ENCODE data around the gene PXMP2.
"Not testable (repeated sequence)": the region's sequence is repeated elsewhere in the genome, so short reads cannot be mapped to it uniquely, and the experiment has no call there.

The PXMP2 gene

DNA sequence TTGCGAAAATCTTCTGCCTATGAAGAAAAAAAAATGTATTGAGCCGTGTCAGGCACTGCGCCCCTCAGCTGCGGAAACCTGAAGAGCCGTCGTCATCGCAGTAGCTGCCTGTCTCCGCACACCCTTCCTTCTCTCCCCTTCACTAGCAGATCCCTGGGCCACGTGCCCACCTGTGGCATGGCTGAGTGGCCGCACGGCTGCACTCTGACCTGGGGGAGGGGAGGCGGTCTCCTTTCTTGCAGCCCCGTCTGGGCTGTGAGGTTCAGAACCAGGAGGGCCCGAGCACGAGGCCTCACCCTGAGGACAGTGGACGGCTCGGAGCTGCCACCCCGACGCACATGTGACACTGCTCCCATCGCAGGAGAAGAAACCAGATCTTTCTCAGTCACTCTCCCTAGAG, 48.1 kb downstream of the PXMP2 start:
- Mint-ChIP-seq H3K9me3 (no peaks in the 10 kb centered on the region), H3K4me3 (no peak overlapping the region), H3K27ac (no peak overlapping the region), H3K36me3 (ENCODE audit: low read depth) (peaks cover 66% of the 10 kb centered on the region), H3K4me1 (ENCODE audit: low read depth) (no peaks in the 10 kb centered on the region), H3K27me3 (ENCODE audit: low read depth) (no peaks in the 10 kb centered on the region)

DNA sequence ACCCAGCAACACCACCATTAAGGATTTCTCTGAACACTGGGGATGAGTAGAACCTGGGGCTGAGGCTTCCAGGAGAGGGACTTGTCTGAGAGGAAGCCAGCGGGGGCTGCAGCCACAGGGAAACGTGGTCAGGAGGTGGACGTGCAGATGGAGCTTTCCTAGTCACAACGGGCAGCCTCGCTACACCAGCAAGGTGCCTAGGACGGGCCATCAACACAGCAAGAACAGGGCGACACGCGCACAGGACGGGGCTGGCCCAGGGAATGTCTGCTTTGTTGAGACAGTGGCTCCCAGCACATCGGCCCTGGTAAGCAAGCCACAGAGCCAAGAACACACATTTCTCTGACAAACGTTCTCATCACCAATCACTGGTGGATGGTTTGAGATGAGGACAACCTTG, 49.0 kb downstream of the PXMP2 start:
- Mint-ChIP-seq H3K4me1 (ENCODE audit: low read depth) (no peaks in the 10 kb centered on the region), H3K27me3 (ENCODE audit: low read depth) (no peaks in the 10 kb centered on the region), H3K9me3 (no peaks in the 10 kb centered on the region), H3K27ac (no peak overlapping the region), H3K36me3 (ENCODE audit: low read depth) (peaks cover 64% of the 10 kb centered on the region), H3K4me3 (no peak overlapping the region)

DNA sequence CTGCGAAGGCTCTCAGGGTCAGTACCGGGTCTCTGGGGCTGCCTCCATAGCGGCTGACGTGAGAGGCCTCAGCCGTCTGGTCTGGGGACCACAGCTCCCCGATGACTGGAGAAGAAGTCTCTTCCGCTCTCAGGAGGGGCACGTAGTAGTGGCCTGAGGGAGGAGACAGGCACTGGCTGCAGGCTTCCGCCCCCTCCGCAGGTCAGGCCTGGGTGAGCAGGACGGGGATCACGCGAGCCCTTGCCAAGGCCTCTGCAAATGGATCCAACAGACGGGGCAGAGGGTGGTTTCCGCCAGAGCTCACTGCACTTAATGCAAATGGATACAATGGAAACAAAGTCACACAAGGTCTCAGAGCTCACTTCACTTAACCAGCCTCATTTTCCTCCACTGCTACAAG, 49.5 kb downstream of the PXMP2 start:
- Mint-ChIP-seq H3K9me3 (no peaks in the 10 kb centered on the region), H3K27me3 (ENCODE audit: low read depth) (no peaks in the 10 kb centered on the region), H3K4me1 (ENCODE audit: low read depth) (peaks cover 1% of the 10 kb centered on the region), H3K4me3 (no peak overlapping the region), H3K27ac (no peak overlapping the region), H3K36me3 (ENCODE audit: low read depth) (peaks cover 65% of the 10 kb centered on the region)

DNA sequence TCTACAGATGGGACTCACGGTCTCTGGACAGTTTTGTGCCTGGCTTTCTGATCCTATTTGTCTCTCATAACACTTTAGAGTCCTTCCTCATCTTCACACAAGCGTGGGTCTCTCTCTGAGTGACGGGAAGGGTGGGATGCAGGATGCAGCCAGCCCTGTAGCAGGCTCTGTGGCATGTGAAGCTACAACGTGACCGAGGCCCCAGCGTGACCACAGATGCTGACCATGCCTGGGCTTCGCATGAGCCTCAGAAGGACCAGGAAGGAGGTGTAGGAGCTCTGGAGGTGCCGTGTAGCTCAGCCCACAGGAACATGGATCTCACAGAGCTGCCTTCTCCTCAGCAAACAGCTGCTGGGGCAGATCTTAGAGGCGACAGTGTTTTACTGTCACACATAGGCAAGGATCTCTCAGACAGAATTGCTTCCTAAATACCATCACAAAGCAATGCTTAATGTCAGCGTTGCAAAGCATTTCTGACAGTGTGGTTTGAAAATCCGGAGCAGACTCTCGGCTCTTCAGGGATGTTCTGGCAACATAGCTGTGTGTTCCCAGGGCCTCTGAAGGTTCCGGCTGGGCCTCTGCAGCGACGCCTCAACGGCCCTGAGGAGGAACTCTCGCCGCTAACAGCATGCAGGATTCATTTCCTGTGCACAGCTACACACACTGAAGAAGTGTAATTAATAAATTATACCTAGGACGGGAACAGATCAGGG, 52.4 kb downstream of the PXMP2 start:
- H3K27me3 Mint-ChIP-seq (ENCODE audit: low read depth), result no peaks in the 10 kb centered on the region
- peaks cover 9% of the 10 kb centered on the region for H3K4me1 Mint-ChIP-seq (ENCODE audit: low read depth)
- H3K4me3 Mint-ChIP-seq, result no peak overlapping the region
- peaks cover 5% of the 10 kb centered on the region for H3K9me3 Mint-ChIP-seq
- H3K36me3 Mint-ChIP-seq (ENCODE audit: low read depth), result peaks cover 64% of the 10 kb centered on the region
- no peak overlapping the region for H3K27ac Mint-ChIP-seq

DNA sequence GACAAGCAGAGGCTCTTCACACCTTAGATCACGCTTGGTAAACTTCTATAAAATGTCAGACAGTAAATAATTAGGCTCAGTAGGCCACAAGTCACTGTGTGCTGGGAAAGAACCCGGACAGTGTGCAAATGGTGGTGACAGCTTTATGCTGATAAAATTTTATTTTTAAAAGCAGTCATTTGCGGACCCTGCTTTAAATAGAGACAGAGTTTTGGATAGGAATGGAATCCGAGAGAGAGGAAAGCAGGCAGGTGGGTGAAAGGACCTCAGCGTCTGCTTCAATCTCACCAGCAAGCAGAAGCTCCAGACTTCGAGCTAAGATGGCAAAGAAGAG, 52.9 kb downstream of the PXMP2 start:
- H3K4me1 Mint-ChIP-seq (ENCODE audit: low read depth), result peaks cover 9% of the 10 kb centered on the region
- H3K9me3 Mint-ChIP-seq, result peaks cover 5% of the 10 kb centered on the region
- H3K27me3 Mint-ChIP-seq (ENCODE audit: low read depth), result no peaks in the 10 kb centered on the region
- no peak overlapping the region for H3K4me3 Mint-ChIP-seq
- peaks cover 65% of the 10 kb centered on the region for H3K36me3 Mint-ChIP-seq (ENCODE audit: low read depth)
- no peak overlapping the region for H3K27ac Mint-ChIP-seq

DNA sequence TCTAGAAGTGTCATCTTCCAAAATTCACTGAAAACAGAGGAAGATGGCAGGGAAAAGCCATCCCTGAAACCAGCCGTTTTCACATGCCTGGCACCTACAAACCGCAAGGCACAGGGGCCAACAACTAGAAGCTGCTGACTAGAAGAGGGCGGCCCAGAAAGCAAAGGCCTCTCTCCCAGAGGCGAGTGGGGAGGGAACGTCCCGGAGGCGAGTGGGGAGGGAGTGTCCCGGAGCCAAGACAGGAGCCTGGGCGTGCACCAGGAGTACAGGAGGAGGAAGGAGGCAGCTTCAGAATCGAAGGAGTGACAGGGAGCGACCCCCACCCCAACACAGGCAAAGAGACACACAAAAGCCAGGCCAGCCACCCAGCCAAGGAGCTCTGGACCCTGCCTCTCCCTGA, 53.3 kb downstream of the PXMP2 start:
- Mint-ChIP-seq H3K27ac (no peak overlapping the region), H3K4me3 (no peak overlapping the region), H3K27me3 (ENCODE audit: low read depth) (no peaks in the 10 kb centered on the region), H3K4me1 (ENCODE audit: low read depth) (peaks cover 9% of the 10 kb centered on the region), H3K9me3 (peaks cover 5% of the 10 kb centered on the region), H3K36me3 (ENCODE audit: low read depth) (peaks cover 63% of the 10 kb centered on the region)

DNA sequence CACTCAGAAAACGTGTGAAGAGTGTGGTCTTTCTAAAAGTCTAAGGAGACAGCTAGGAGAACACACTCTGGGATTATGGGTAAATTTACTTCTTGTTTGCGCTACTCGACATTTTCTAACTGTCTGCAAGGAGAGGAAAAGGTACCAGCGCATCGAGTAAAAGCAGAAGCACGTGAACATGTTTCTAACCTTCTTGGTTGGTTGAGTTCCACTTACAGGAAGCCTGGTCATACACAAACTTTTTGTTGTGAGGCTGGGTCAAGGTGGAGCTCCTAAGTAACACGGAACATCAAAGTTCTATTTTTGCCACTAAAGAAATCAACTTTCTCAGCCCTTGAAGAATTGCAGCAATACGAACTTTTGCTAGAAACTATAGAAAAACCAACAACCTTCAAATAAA, 54.2 kb downstream of the PXMP2 start:
- peaks cover 61% of the 10 kb centered on the region for H3K36me3 Mint-ChIP-seq (ENCODE audit: low read depth)
- peaks cover 5% of the 10 kb centered on the region for H3K9me3 Mint-ChIP-seq
- H3K27ac Mint-ChIP-seq, result no peak overlapping the region
- peaks cover 9% of the 10 kb centered on the region for H3K4me1 Mint-ChIP-seq (ENCODE audit: low read depth)
- no peak overlapping the region for H3K4me3 Mint-ChIP-seq
- H3K27me3 Mint-ChIP-seq (ENCODE audit: low read depth), result no peaks in the 10 kb centered on the region

DNA sequence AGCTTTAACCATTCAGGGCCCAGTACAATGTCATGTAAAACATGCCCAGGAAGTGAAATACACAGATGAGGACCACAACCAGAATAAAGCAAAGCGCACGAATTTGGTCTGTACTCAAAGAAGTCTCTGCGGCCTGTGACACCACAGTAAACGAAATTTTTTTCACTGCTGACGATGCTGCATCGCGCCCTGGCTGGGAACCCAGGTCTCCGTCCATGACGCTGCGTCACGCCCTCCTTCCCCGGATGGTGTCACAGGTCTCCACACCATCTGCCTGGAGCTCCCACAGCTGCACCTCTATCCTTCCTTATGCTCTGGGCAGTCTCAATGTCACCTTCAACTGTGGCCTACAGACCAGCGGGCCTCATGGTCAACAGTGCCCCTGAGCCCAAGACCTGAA, 56.4 kb downstream of the PXMP2 start:
- peaks cover 62% of the 10 kb centered on the region for H3K36me3 Mint-ChIP-seq (ENCODE audit: low read depth)
- no peak overlapping the region for H3K4me3 Mint-ChIP-seq

DNA sequence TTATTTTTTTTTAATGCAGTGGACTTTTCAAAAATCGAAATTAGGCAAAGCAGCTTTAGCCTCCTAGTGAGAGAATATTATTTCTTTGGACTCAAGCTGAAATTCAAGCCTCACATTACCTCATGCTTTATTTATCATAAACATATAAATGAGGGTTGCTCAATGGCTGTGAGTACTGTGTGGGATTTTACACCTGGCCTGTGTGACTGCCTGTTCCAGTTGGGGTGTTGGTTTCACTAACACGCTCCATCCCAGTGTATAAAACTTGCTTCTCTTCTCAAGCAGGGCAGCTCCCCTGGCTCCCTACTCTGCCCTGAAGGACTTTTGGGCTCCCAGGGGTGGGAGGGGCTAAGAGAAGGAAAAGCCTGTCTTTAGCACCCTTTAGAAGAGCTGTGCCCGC, 59.2 kb downstream of the PXMP2 start:
- Mint-ChIP-seq H3K27me3 (ENCODE audit: low read depth) (no peaks in the 10 kb centered on the region), H3K4me3 (no peak overlapping the region), H3K36me3 (ENCODE audit: low read depth) (peaks cover 47% of the 10 kb centered on the region), H3K27ac (no peak overlapping the region), H3K4me1 (ENCODE audit: low read depth) (peaks cover 9% of the 10 kb centered on the region), H3K9me3 (peaks cover 5% of the 10 kb centered on the region)

More for the DNA sequence above, 56.4 kb downstream of the PXMP2 start:
- Mint-ChIP-seq H3K9me3 (peaks cover 5% of the 10 kb centered on the region), H3K27ac (no peak overlapping the region), H3K27me3 (ENCODE audit: low read depth) (no peaks in the 10 kb centered on the region), H3K4me1 (ENCODE audit: low read depth) (peaks cover 9% of the 10 kb centered on the region)

DNA sequence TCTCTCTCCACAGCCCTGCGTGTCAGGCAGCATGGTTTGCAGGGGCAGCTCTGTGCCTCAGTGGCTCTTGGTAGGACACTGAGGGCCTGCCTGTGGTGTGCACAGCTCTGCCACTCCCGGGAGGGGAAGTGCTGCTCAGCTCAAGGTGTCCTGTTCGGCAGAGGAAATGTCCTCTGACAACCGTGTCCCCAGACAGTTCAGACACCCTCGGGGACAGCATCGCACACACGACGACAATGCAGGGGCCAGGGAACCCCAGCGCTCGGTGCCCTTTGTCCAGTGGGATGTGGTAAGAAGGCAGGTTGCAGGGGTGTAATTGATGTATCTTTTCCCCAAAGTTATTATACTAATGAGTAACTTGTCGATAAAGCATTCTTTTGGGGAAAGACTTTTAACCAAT, 60.0 kb downstream of the PXMP2 start:
- Mint-ChIP-seq H3K27ac (no peak overlapping the region), H3K4me3 (no peak overlapping the region), H3K4me1 (ENCODE audit: low read depth) (peaks cover 8% of the 10 kb centered on the region), H3K27me3 (ENCODE audit: low read depth) (no peaks in the 10 kb centered on the region), H3K9me3 (peaks cover 5% of the 10 kb centered on the region), H3K36me3 (ENCODE audit: low read depth) (peaks cover 39% of the 10 kb centered on the region)

DNA sequence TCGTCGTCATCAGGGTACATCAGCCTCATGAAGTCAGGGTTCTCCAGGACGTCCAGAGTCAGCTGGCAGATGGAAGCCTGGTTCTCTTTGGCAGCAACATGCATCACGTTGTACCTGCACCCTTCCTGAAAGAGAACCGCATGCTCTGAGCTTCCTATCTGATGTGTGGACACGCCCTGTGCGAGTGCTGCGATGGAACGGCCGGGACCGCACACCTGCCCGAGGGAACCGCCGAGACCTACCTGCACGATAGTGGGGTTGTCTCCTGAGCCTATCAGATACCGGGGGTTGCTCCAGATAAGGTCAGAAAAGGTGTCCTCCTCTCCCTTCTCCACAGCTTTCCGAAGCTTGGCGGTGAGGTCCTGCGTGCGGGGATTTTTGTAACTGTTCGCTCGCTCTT, 60.5 kb downstream of the PXMP2 start:
- H3K9me3 Mint-ChIP-seq, result no peaks in the 10 kb centered on the region
- H3K36me3 Mint-ChIP-seq (ENCODE audit: low read depth), result peaks cover 37% of the 10 kb centered on the region

DNA sequence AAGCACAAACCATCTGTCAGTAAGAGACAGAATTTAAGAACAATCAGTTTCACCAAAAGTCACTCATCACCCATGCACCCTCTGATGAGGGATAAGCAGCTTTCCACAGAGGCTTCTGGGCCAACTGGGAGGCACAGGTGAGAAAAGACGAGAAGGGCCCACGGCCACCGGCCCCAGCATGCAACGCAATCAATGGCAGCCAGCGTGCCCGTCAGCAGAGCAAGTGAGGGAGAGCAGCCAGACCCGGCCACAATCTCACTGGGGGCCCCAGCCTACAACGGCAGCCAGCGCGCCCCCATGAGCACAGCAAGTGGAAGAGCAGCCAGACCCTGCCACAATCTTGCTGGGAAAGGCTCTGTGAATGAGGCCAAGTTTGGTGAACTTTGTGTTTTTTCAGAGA, 60.9 kb downstream of the PXMP2 start:
- Mint-ChIP-seq H3K9me3 (no peaks in the 10 kb centered on the region), H3K36me3 (ENCODE audit: low read depth) (peaks cover 36% of the 10 kb centered on the region), H3K27me3 (ENCODE audit: low read depth) (no peaks in the 10 kb centered on the region), H3K4me3 (no peak overlapping the region), H3K4me1 (ENCODE audit: low read depth) (peaks cover 3% of the 10 kb centered on the region), H3K27ac (no peak overlapping the region)

More for the DNA sequence above, 60.5 kb downstream of the PXMP2 start:
- Mint-ChIP-seq H3K27me3 (ENCODE audit: low read depth) (no peaks in the 10 kb centered on the region), H3K27ac (no peak overlapping the region), H3K4me1 (ENCODE audit: low read depth) (peaks cover 4% of the 10 kb centered on the region), H3K4me3 (no peak overlapping the region)

DNA sequence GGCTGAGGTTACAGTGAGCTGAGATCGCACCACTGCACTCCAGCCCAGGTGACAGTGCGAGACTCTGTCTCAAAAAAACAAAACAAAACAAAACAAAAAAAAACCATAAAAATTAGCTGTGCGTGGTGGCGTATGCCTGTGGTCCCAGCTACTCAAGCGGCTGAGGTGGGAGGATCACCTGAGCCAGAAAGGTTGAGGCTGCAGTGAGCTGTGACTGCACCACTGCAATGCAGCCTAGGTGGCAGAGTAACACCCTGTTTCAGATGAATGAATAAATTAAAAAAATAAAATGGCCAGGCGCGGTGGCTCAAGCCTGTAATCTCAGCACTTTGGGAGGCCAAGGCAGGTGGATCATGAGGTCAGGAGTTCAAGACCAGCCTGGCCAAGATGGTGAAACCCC, 66.3 kb downstream of the PXMP2 start:
- not testable (repeated sequence) for H3K9me3 Mint-ChIP-seq; H3K27me3 Mint-ChIP-seq (ENCODE audit: low read depth); H3K4me3 Mint-ChIP-seq; H3K27ac Mint-ChIP-seq; H3K4me1 Mint-ChIP-seq (ENCODE audit: low read depth)
- peaks cover 20% of the 10 kb centered on the region for H3K36me3 Mint-ChIP-seq (ENCODE audit: low read depth)

DNA sequence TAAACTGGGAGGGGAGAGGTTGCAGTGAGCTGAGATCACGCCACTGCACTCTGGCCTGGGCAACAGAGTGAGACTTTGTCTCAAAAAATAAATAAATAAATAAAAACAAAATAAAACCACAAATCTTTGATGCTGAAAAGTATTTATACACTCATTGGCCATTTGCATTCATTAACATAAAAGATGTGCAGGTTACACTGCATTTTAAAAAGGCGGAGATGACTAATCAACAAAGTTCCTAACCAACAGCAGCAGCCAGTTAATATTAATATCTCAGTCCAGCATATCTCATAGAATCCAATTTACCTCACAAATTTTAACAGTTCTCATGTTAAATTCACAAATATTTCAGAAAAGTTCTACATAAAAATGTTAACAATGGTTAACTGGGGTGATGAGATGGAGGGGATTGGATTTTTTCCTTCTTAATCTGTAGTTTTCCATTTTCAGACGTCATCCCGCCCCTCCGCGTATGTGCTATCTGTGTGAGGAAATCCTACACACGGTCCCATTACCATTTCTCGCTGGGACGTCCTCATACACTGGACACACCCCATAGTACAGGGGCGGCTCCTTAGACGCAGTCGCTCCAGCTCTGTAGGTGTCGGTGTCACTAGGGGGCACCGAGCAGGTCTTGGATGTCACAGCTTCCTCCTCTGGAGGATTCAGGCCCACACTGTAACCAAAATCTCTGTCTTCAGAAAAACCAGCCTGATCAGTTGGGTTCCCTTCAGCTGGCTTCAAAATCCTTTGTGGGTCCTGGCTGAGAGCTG, 67.0 kb downstream of the PXMP2 start:
- H3K4me1 Mint-ChIP-seq (ENCODE audit: low read depth), result peaks cover 2% of the 10 kb centered on the region
- no peaks in the 10 kb centered on the region for H3K27me3 Mint-ChIP-seq (ENCODE audit: low read depth)
- H3K36me3 Mint-ChIP-seq (ENCODE audit: low read depth), result peaks cover 20% of the 10 kb centered on the region
- H3K27ac Mint-ChIP-seq, result no peak overlapping the region
- H3K4me3 Mint-ChIP-seq, result no peak overlapping the region
- no peaks in the 10 kb centered on the region for H3K9me3 Mint-ChIP-seq

Measured in T-helper 1 cell treated with Interleukin-12 subunit alpha and Interleukin-12 subunit beta and Interleukin-4 antibody, amounts not matched to agents 30 μg/mL and 1 μg/mL, for 36 hours (primary cell).